ENCODE results near the gene MYL2.

MYL2 gene

DNA sequence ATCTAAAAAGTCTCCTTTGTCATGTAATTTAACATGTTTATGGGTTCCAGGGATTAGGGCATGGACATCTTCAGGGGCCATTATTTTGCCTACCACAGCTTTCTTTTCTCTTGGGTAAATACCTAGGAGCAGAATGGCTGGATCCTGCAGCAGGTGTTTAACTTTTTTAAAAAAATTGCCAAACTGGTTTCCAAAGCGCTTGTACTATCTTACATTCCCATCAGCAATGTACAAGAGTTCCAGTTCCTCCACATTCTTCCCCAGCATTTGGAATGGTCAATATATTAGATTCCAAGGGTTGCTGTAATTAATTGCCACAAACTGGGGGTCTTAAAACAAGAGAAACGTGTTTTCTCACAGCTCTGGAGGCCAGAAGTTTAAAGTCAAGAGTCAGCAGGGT is 27.7 kb upstream of the MYL2 start:
- H3K27me3 ChIP-seq (ENCODE audit: insufficient read depth, low read length), result no peaks in the 10 kb centered on the region
- TF ChIP-seq, protein P1, sequence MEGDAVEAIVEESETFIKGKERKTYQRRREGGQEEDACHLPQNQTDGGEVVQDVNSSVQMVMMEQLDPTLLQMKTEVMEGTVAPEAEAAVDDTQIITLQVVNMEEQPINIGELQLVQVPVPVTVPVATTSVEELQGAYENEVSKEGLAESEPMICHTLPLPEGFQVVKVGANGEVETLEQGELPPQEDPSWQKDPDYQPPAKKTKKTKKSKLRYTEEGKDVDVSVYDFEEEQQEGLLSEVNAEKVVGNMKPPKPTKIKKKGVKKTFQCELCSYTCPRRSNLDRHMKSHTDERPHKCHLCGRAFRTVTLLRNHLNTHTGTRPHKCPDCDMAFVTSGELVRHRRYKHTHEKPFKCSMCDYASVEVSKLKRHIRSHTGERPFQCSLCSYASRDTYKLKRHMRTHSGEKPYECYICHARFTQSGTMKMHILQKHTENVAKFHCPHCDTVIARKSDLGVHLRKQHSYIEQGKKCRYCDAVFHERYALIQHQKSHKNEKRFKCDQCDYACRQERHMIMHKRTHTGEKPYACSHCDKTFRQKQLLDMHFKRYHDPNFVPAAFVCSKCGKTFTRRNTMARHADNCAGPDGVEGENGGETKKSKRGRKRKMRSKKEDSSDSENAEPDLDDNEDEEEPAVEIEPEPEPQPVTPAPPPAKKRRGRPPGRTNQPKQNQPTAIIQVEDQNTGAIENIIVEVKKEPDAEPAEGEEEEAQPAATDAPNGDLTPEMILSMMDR (IDR thresholded peaks at IDR 0.05; ENCODE audit: low read length), result no peak
- no peak for TF ChIP-seq EZH2 (IDR thresholded peaks at IDR 0.05; ENCODE audit: borderline replicate concordance, low read length)
- no peaks in the 10 kb centered on the region for H4K20me1 ChIP-seq (ENCODE audit: insufficient read depth, low read length)
- H3K9ac ChIP-seq (ENCODE audit: low read length), result no peak overlapping the region
- H3K4me2 ChIP-seq (ENCODE audit: low read length), result no peak overlapping the region
- H3K4me3 ChIP-seq (ENCODE audit: low read depth, low read length, poor library complexity, severe bottlenecking), result no peak overlapping the region
- no peaks in the 10 kb centered on the region for H3K79me2 ChIP-seq (ENCODE audit: insufficient read depth, low read length)
- H3K27ac ChIP-seq (ENCODE audit: low read depth, low read length, poor library complexity, severe bottlenecking), result no peak overlapping the region
- H3K9me2 ChIP-seq (ENCODE audit: low read depth, low read length), result no peaks in the 10 kb centered on the region
- H3F3A ChIP-seq (ENCODE audit: insufficient read depth, low read length), result no peaks in the 10 kb centered on the region
- no peak overlapping the region for H2AFZ ChIP-seq (ENCODE audit: low read length)
- no peaks in the 10 kb centered on the region for H3K36me3 ChIP-seq (ENCODE audit: insufficient read depth, low read length)
- no peaks in the 10 kb centered on the region for H3K4me1 ChIP-seq (ENCODE audit: insufficient read depth, low read length, severe bottlenecking)
- H3K9me3 ChIP-seq (ENCODE audit: low read length), result no peaks in the 10 kb centered on the region

DNA sequence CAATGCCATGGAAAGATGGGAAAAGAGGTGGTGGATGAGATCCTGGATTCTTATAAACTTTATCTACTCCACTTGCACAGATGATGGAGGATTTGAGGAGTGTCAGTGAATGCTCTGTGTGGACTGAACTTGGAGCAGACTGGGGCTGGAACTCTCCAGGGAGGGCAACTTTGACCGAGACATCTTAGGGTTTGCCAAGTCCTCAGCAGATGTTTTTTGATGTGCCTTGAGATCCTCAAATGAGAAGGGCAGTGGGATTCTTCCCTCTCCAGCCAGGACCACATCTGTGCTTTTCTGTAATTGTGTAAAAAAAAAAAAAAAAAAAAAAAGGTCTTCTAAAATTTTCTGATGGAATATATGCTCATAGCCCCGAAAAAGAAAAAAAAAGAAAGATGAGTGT is 23.0 kb upstream of the MYL2 start:
- TF ChIP-seq, protein P1 (IDR thresholded peaks at IDR 0.05; ENCODE audit: low read length), result no peak
- TF ChIP-seq EZH2 (IDR thresholded peaks at IDR 0.05; ENCODE audit: borderline replicate concordance, low read length), result no peak
- Histone ChIP-seq H3K9me2 (ENCODE audit: low read depth, low read length) (no peaks in the 10 kb centered on the region), H3K27ac (ENCODE audit: low read depth, low read length, poor library complexity, severe bottlenecking) (no peak overlapping the region)

GRCh38 chr12:110941391-110941790 is 21.0 kb upstream of the MYL2 start:
- no peak overlapping the region for H3K4me3 ChIP-seq (ENCODE audit: low read depth, low read length, poor library complexity, severe bottlenecking)
- TF ChIP-seq, protein P1 (IDR thresholded peaks at IDR 0.05; ENCODE audit: low read length), result no peak
- H3K27ac ChIP-seq (ENCODE audit: low read depth, low read length, poor library complexity, severe bottlenecking), result no peak overlapping the region
- H3K27me3 ChIP-seq (ENCODE audit: insufficient read depth, low read length), result no peaks in the 10 kb centered on the region
- no peaks in the 10 kb centered on the region for H4K20me1 ChIP-seq (ENCODE audit: insufficient read depth, low read length)
- no peak overlapping the region for H2AFZ ChIP-seq (ENCODE audit: low read length)
- no peaks in the 10 kb centered on the region for H3K9me3 ChIP-seq (ENCODE audit: low read length)
- H3F3A ChIP-seq (ENCODE audit: insufficient read depth, low read length), result no peaks in the 10 kb centered on the region
- no peak overlapping the region for H3K4me2 ChIP-seq (ENCODE audit: low read length)
- H3K4me1 ChIP-seq (ENCODE audit: insufficient read depth, low read length, severe bottlenecking), result no peaks in the 10 kb centered on the region
- no peaks in the 10 kb centered on the region for H3K36me3 ChIP-seq (ENCODE audit: insufficient read depth, low read length)
- H3K79me2 ChIP-seq (ENCODE audit: insufficient read depth, low read length), result no peaks in the 10 kb centered on the region
- H3K9ac ChIP-seq (ENCODE audit: low read length), result no peak overlapping the region
- H3K9me2 ChIP-seq (ENCODE audit: low read depth, low read length), result no peaks in the 10 kb centered on the region

More for the DNA sequence above, 23.0 kb upstream of the MYL2 start:
- Histone ChIP-seq H3K27me3 (ENCODE audit: insufficient read depth, low read length) (no peaks in the 10 kb centered on the region), H3K79me2 (ENCODE audit: insufficient read depth, low read length) (no peaks in the 10 kb centered on the region), H2AFZ (ENCODE audit: low read length) (no peak overlapping the region), H3K4me3 (ENCODE audit: low read depth, low read length, poor library complexity, severe bottlenecking) (no peak overlapping the region), H3F3A (ENCODE audit: insufficient read depth, low read length) (no peaks in the 10 kb centered on the region), H3K9me3 (ENCODE audit: low read length) (no peaks in the 10 kb centered on the region), H3K4me1 (ENCODE audit: insufficient read depth, low read length, severe bottlenecking) (no peaks in the 10 kb centered on the region), H3K4me2 (ENCODE audit: low read length) (no peak overlapping the region), H4K20me1 (ENCODE audit: insufficient read depth, low read length) (no peaks in the 10 kb centered on the region), H3K9ac (ENCODE audit: low read length) (no peak overlapping the region), H3K36me3 (ENCODE audit: insufficient read depth, low read length) (no peaks in the 10 kb centered on the region)

Measured in OCI-LY1 (cell line).